DND-41 (cell line): ENCODE results near the gene MTCH1.

Experiments used
- CTCF ChIP-seq: IDR thresholded peaks from 2 replicates; pipeline ENCODE4 v1.5.1; 2012; ENCODE audit warnings: borderline replicate concordance, low read length, moderate library complexity, mild to moderate bottlenecking; ENCODE audit not compliant: poor library complexity, severe bottlenecking; ENCODE audit errors: extremely low read depth
- EZH2 ChIP-seq: IDR thresholded peaks from 3 replicates; pipeline ENCODE4 v1.6.1; 2012; ENCODE audit warnings: borderline replicate concordance, low read depth, mild to moderate bottlenecking, moderate library complexity, low read length, inconsistent platforms; ENCODE audit not compliant: severe bottlenecking

GRCh38 chr6:37027811-37028469 lies 41.9 kb upstream of the MTCH1 start:
- TF ChIP-seq CTCF (no peak), EZH2 (no peak)
